VCaP (cell line): ENCODE measurements around the gene IGFBP4.
"Not testable (repeated sequence)": the region's sequence is repeated elsewhere in the genome, so short reads cannot be mapped to it uniquely, and the experiment has no call there.

ENCODE experiments used
- H3K27ac ChIP-seq: fragments of 450-650 bp; 2 replicates; pipeline ENCODE4 v1.5.1; 2017
- TF ChIP-seq, protein P1 (sequence below): fragments of 450-650 bp; conservative IDR thresholded peaks from 2 replicates; pipeline ENCODE4 v1.5.1; 2017; ENCODE audit warnings: mild to moderate bottlenecking, moderate library complexity

IGFBP4 gene

DNA sequence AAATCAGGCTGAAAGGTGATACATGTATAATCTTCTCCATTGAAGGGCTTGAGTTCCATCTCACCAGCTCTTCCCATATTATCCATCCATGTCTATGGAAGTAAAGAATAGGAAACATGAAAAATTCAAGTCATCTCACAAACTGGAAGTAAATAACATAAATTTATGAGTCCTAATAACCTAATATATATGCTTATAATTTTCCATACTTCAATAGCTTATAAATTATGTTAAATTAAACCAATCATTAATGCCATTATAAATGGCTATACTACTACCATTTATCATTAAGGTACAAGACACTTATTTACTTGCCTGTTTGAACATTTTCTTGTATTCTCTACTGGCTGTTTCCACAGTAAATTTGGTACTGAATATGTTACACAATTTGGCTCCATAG is 30.4 kb upstream of the IGFBP4 start:
- no peak overlapping the region for H3K27ac ChIP-seq
- TF ChIP-seq, protein P1, sequence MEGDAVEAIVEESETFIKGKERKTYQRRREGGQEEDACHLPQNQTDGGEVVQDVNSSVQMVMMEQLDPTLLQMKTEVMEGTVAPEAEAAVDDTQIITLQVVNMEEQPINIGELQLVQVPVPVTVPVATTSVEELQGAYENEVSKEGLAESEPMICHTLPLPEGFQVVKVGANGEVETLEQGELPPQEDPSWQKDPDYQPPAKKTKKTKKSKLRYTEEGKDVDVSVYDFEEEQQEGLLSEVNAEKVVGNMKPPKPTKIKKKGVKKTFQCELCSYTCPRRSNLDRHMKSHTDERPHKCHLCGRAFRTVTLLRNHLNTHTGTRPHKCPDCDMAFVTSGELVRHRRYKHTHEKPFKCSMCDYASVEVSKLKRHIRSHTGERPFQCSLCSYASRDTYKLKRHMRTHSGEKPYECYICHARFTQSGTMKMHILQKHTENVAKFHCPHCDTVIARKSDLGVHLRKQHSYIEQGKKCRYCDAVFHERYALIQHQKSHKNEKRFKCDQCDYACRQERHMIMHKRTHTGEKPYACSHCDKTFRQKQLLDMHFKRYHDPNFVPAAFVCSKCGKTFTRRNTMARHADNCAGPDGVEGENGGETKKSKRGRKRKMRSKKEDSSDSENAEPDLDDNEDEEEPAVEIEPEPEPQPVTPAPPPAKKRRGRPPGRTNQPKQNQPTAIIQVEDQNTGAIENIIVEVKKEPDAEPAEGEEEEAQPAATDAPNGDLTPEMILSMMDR = no peak

DNA sequence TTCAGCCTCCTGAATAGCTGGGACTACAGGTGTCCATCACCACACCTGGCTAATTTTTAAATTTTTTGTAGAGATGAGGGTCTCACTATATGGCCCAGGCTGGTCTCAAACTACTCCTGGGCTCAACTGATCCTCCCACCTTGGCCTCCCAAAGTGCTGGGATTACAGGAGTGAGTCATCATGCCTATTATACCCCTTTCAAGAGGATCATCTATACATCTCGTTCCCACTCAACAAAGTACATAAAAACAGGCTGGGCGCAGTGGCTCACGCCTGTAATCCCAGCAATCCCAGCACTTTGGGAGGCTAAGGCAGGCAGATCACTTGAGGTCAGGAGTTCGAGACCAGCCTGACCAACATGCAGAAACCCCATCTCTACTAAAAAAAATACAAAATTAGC is 28.9 kb upstream of the IGFBP4 start:
- H3K27ac ChIP-seq = not testable (repeated sequence)

DNA sequence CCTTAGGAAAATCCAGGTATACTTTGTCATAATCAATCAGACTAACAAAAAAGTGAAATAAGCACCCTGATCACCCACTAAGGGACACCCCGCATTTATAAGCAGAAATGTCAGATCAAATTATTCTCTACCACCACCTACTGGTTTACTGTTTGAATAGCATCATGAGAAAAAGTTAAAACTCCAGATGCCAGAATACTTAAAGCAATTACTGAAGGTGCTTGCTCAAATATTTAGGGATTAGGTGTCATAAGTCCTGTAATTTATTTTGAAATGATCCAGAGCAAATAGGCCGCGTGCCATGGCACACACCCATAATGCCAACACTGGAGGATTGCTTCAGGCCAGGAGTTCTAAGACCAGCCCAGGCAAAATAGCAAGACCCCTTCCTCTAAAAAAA is 27.9 kb upstream of the IGFBP4 start:
- no peak overlapping the region; the same call in 1 of the 2 replicates for H3K27ac ChIP-seq
- TF ChIP-seq, protein P1 = peak; percentile 80

DNA sequence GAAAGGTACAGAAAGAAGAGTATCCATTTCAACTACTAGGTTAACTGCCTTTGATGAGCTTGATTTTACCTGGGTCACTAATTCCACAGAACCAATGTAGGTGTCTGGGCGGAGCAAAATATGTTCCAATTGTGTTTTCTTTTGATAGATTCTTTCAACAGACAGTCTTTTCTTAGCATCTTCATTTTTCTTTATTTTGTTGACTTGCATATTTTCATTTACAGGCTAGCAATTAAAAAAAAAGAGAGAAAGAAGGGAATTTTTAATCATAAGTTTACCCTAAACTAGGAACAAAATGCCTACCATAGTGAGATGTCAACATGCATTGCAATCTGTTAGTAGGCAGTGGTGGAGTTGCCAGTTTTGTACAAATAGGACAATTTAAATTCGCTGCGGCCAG is 26.6 kb upstream of the IGFBP4 start:
- H3K27ac ChIP-seq = peak overlapping the region; percentile 74
- TF ChIP-seq, protein P1 = no peak

DNA sequence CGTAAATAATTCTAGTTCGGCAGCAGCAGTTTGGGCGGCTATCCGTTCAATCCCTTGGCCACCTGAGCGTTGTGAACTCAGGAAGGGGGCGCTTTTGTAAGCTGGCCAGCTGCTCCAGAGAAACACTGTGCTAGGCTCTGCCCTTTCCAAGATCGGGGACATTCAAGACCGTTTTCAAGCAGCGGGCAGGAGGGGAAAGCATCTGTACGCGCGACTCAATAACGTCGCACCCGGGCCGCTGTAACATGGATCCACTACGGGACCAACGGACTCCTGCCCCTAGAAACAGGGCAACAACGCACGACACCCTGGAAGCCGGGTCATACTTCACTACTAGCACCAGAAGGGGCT is 26.0 kb upstream of the IGFBP4 start:
- TF ChIP-seq, protein P1 = no peak
- H3K27ac ChIP-seq = peak overlapping the region; percentile 74

DNA sequence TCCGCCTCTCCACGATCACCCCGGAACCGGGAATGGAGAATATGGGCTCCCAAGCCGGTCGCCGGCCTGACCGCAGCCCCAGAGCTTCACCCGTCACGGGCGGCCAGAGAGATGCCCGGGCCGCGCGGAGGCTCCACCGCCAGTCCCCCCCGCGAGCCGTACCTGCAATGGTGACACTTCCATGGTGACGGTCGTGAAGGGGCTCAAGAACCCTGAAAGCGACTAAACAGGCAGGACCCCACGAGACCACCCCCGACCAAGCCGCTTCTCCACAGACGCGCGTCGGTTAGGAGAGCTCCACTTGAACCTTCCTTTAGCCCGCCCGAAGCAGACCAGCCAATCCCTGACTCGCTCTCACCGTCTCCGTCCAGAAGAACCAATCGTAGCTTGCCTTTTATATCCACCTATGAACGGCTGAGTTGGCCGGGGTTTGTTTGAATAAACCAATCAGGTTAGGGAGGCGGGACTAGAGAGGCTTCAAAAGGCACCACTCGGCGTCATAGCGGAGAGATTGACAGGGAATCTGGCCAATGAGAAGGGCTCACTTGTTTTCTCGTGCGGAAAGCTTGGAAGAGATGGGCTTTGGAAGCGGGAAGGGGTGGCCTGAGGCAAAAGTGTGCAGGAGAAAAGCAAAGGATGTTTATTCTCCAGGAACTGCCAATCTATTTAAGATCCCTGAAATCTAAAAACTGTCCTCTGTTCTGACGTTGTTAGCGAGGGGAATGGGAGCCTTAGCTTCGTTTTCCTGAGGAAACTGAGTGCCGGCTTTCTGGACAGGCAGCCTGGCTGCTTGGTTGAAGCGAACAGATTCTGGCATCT is 25.4 kb upstream of the IGFBP4 start, which contains the start of gene TOP2A:
TOP2A (minus strand) TSS at position 288 of the 819 bp plus-strand sequence; CDS start at position 183, 105 bp downstream.
- peak within 1 kb of the TSS; percentile 74 for H3K27ac ChIP-seq
- TF ChIP-seq, protein P1 = no peak

DNA sequence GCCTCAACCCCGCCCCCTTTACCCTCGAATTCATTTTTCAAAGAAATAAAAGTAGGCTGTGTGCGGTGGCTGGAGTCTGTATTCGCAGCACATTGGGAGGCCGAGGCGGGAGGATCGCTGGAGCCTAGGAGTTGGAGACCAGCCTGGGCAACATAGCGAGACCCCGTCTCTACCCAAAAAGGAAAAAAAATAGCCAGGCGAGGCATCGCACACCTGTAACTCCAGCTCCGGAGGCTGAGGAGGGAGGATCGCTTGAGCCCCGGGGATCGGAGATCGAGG is 24.9 kb upstream of the IGFBP4 start:
- TF ChIP-seq, protein P1 = no peak
- H3K27ac ChIP-seq = peak overlapping the region; percentile 74

DNA sequence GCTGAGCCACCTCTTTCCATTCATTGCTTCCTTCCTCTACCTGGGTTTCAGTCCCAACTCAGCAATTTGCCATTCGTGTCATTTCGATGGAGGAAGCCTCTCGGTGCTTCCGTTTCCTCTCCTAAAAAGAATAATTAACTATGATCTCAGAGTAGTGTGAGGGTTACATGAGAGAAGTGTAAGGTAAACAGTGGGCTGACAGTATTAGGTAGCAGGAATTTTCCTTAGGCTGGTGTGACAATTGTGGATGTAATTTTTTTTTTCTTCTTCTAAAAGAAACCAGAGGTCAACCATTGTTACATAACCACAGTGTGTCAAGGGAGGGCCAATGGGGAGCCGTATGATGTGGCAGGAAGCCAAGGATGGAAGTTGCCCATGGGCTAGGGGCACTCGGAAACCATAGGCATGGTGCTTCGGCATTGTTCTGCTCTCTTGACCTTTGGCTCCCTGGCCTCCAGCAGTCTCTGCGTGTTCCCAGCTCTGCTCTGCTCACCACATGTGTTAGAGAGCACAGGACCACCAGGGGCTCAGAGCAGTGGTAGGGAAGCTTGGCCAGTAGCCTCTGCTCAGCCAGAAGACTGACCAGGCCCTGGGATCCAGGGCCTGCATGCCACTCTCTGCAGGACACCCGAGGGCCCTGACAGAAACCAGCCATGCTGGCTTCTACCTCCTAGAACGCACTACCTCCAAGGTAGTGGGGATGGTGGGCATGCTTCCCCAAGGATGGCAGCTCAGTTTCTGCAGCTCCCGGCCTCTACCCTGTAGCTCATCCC is 23.5 kb upstream of the IGFBP4 start:
- TF ChIP-seq, protein P1 = no peak
- H3K27ac ChIP-seq = no peak overlapping the region
